Coronary artery (tissue), 2 donors: ENCODE measurements around the gene NIPBL.

Source experiments
- DNase-seq: peaks from one replicate; pipeline ENCODE4 v3.0.0-alpha.2; 2017; ENCODE audit warnings: low spot score
- H3K27ac ChIP-seq, 2 donors: fragments of 200-600 bp; sonication (generic); one replicate each; pipeline ENCODE4 v1.5.1; 2016 to 2019
- H3K4me3 ChIP-seq: fragments of 200-600 bp; sonication (generic); 2 replicates; pipeline ENCODE4 v1.5.1; 2016; ENCODE audit warnings: mild to moderate bottlenecking, moderate library complexity
- TF ChIP-seq, protein P1 (sequence below): fragments of 200-600 bp; sonication (generic); IDR thresholded peaks from one replicate; pipeline ENCODE4 v1.5.1; 2019; ENCODE audit warnings: antibody characterized with exemption

Gene NIPBL

DNA sequence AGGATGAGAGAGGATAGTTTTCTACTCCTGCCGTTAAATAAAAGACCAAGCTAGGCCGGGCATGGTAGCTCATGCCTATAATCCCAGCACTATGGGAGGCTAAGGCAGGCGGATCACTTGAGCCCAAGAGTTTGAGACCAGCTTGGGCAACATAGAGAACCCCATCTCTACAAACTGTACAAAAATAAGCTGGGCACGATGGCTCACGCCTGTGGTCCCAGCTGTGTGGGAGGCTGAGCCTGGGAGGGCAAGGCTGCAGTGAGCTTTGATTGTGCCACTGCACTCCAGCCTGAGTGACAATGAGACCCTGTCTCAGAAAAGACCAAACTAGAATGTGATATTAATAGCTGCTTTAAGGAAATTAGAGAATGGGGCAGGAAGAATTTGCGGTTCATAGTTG, 158.4 kb downstream of the NIPBL start:
- TF ChIP-seq, protein P1, sequence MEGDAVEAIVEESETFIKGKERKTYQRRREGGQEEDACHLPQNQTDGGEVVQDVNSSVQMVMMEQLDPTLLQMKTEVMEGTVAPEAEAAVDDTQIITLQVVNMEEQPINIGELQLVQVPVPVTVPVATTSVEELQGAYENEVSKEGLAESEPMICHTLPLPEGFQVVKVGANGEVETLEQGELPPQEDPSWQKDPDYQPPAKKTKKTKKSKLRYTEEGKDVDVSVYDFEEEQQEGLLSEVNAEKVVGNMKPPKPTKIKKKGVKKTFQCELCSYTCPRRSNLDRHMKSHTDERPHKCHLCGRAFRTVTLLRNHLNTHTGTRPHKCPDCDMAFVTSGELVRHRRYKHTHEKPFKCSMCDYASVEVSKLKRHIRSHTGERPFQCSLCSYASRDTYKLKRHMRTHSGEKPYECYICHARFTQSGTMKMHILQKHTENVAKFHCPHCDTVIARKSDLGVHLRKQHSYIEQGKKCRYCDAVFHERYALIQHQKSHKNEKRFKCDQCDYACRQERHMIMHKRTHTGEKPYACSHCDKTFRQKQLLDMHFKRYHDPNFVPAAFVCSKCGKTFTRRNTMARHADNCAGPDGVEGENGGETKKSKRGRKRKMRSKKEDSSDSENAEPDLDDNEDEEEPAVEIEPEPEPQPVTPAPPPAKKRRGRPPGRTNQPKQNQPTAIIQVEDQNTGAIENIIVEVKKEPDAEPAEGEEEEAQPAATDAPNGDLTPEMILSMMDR: no peak
- Histone ChIP-seq H3K4me3 (no peak overlapping the region), H3K27ac (no peak overlapping the region)
- DNase-seq: no peak

DNA sequence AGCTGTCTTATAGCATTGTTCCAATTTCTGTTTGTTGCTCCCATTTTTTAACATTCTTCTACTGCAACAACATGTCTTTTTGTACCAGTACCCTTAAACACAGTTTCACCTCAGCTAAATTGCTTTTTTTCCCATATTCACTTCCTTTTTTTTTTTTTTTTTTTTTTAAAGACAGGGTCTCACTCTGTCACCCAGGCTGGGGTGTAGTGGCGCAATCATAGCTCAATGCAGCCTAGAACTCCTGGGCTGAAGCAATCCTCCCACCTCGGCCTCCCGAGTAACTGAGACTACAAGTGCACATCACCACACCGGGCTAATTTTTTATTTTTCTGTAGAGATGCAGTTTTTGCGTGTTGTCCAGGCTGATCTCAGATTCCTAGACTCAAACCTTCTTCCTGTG, 161.3 kb downstream of the NIPBL start:
- no peak overlapping the region for H3K4me3 ChIP-seq
- TF ChIP-seq, protein P1: no peak
- H3K27ac ChIP-seq: no peak overlapping the region
- no peak for DNase-seq

DNA sequence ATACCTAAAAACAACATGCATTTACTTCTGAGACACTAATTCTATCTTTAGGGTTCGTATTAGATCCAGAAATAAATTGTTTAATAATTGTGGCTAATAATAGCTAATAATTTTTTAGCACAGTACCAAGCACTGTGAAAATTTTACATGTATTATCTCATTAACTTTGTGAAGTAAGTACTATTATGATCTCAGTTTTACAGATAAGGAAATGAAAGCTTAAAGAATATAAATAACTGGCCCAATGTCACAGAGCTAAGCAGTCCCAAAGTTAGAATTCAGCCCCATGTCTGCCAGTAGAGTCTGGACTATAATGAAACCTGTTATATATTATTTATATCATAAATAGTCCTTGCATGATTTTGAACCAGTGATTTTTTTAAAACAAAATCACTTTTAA, 163.3 kb downstream of the NIPBL start:
- H3K27ac ChIP-seq: no peak overlapping the region
- no peak for DNase-seq
- TF ChIP-seq, protein P1: no peak
- H3K4me3 ChIP-seq: no peak overlapping the region

DNA sequence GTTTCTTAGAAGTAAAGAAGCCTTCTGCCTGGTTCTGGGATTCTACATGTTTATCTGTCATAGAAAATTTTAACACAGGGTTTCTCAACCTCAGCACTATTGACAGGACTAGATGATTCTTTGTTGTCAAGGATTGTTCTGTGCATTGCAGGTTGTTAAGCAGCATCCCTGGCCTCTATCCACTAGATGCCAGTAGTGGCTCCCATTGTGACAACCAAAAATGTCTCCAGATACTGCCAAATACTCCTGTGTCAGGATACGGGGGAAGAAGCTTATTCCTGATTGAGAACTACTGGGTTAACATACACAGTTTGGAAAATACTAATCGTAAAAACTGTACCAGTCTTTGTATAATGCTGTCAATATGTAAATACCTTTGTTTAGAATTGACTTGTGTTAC, 167.1 kb downstream of the NIPBL start:
- TF ChIP-seq, protein P1: no peak
- DNase-seq: no peak

DNA sequence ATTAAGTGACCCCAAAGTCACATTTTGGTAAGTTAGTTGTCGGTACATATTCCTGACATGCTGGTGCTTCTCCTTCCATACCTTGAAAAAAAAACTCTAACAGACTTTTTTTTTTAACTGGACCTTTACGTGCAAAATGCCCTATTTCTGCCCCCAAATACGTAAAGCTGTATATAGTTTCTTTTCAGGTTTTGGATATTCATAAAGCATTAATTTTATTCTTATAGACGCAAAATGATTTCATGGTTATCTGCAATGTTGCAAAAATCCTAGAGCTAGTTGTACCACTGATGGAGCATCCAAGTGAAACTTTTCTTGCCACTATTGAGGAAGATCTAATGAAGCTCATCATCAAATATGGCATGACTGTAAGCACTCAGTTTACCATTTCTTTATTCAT, 167.6 kb downstream of the NIPBL start:
- Histone ChIP-seq H3K4me3 (no peak overlapping the region), H3K27ac (no peak overlapping the region)
- TF ChIP-seq, protein P1: no peak
- no peak for DNase-seq

More for the DNA sequence above, 167.1 kb downstream of the NIPBL start:
- Histone ChIP-seq H3K27ac (no peak overlapping the region), H3K4me3 (no peak overlapping the region)

DNA sequence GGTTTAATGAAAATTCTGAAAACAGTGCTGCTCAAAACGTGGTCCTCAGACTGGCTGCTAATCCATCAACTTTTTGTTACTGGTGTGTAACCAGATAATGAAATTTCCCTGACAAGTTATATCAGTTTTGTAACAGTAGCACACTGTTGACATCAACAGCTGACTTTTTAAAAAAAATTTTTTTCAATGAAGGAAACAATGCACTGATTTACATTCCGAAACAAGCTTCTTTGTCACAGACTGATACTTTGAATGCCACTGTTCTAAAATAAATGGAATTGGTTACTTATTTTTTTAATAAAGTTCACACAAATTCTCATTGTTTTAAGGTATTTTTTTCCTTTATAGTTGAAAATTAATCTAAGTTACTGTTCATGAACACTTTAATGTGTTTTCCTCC, 169.1 kb downstream of the NIPBL start:
- no peak for DNase-seq
- Histone ChIP-seq H3K27ac (no peak overlapping the region), H3K4me3 (no peak overlapping the region)
- TF ChIP-seq, protein P1: no peak

DNA sequence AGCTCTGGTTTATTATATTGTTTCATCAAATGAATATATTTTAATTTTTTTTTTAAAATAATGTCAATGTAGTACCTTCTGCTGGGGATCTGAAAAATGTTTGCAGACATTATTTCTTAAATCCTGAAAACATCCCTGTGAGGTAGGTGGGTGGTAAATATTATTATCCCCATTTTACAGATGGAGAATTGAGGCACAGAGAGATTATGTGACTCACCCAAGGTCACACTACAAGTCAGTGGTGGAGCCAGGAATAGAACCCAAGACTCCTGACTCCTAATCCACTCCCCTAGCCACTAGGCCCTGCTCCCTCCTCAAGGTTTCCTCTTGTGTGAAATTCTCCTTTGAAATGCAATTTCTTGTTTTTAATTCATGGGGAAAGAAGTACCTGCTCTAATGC, 171.4 kb downstream of the NIPBL start:
- H3K4me3 ChIP-seq: no peak overlapping the region

More for the DNA sequence above, 171.4 kb downstream of the NIPBL start:
- H3K27ac ChIP-seq: no peak overlapping the region
- DNase-seq: no peak
- TF ChIP-seq, protein P1: no peak
